ENCODE measurements around the gene C4orf51. TPM values are rescaled to one million over a fixed set of nuclear protein-coding genes. Genes with fewer than 3 reads are reported as not detected.

Gene C4orf51
- polyA plus RNA-seq (2012; rRNA removed): not detected in 2 replicates
- not detected in 2 replicates for polyA plus RNA-seq (2012; cell fraction: cytosol; rRNA removed)
- polyA plus RNA-seq (2012; cell fraction: nucleus; rRNA removed): not detected in 2 replicates

DNA sequence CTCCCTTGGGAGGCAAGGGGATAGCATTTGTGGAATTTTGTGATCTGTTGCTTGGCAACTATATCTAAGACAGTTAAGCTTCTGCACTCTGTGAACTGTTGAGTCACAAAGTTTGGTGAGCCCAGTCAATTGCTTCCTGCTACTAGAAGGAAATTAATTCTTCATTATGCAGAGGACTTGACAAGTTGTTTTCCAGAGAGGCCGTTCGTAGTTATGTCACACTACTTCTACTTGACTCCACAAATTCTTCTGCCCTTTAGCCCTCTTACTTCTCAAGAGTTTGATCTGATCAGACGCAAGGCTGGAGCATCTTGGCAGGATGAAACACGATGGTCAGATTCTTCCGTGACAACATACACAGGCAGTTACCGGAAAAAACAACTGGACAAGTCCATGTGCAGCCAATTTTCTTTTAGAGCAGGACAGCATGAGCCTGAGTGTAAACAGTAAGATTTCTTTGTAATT is at the start of gene C4orf51:
Gene C4orf51 (plus strand): TSS at position 156 of the 465 bp plus-strand sequence. CDS start 58 bp downstream, at position 214.
- Histone ChIP-seq H3F3A (replicated peaks; ENCODE audit: insufficient read depth) (peaks cover 12% of the 10 kb centered on the region), H3K4me1 (ENCODE audit: control insufficient read depth in 1 of 2, insufficient read depth in 2 of 2, low read depth in 1 of 2, low read length in 1 of 2) (peaks cover 0 to 12% of the 10 kb centered on the region in 2 experiments; a peak in 1 of 4 replicates), H3K27me3 (ENCODE audit: insufficient read depth) (no peaks in the 10 kb centered on the region), H3K4me3 (ENCODE audit: low read depth in 2 of 2, low read length in 1 of 2) (no peak within 1 kb of the TSS), H3K9ac (no peak within 1 kb of the TSS), H3K4me2 (peak within 1 kb of the TSS; percentile 13; the same call in 1 of the 2 replicates), H3K27ac (ENCODE audit: low read depth in 2 of 2, low read length in 1 of 2) (peak within 1 kb of the TSS in 1 of 2 experiments; percentile 55; a peak in 2 of 4 replicates), H3K9me3 (no peaks in the 10 kb centered on the region), H4K20me1 (ENCODE audit: insufficient read depth) (no peaks in the 10 kb centered on the region), H3K36me3 (replicated peaks in 1 of 2; ENCODE audit: control insufficient read depth in 1 of 2, insufficient read depth in 2 of 2, low read length in 1 of 2) (no peaks in the 10 kb centered on the region), H3K9me2 (no peaks in the 10 kb centered on the region), H2AFZ (ENCODE audit: low read depth) (no peak within 1 kb of the TSS), H3K79me2 (ENCODE audit: insufficient read depth) (no peaks in the 10 kb centered on the region)
- 63% methylated on average over 6 of the region's 6 CpGs for WGBS (ENCODE audit: low lambda C conversion rate)
- ChIA-PET POLR2A (no interaction called here), CTCF (no interaction called here)
- TF ChIP-seq POLR2AphosphoS5 (IDR thresholded peaks at IDR 0.05; ENCODE audit: low read depth, low read length) (no peak), RAD21 (IDR thresholded peaks at IDR 0.05; ENCODE audit: low read length) (no peak), TEAD4 (IDR thresholded peaks at IDR 0.05; ENCODE audit: borderline replicate concordance, insufficient read depth) (no peak), MXI1 (IDR thresholded peaks at IDR 0.05; ENCODE audit: low read depth, low read length) (no peak), TCF12 (IDR thresholded peaks at IDR 0.05) (no peak), GABPA (IDR thresholded peaks at IDR 0.05; ENCODE audit: low read depth) (no peak), SMC3 (IDR thresholded peaks at IDR 0.05; ENCODE audit: low read depth, low read length) (no peak), GATA2 (CRISPR knock-in tag; IDR thresholded peaks at IDR 0.05) (no peak), RFX5 (IDR thresholded peaks at IDR 0.05; ENCODE audit: low read length) (no peak), IRF3 (IDR thresholded peaks at IDR 0.05; ENCODE audit: low read depth, low read length) (no peak), SIN3A (IDR thresholded peaks at IDR 0.05; ENCODE audit: borderline replicate concordance, low read depth, low read length) (no peak), FOXJ3 (CRISPR knock-in tag; IDR thresholded peaks at IDR 0.05) (no peak), USF2 (IDR thresholded peaks at IDR 0.05; ENCODE audit: borderline replicate concordance, low read depth, low read length) (no peak), FOXM1 (IDR thresholded peaks at IDR 0.05; ENCODE audit: low read depth) (no peak), CHD2 (IDR thresholded peaks at IDR 0.05; ENCODE audit: low read length, partially characterized antibody) (no peak), FOSL2 (IDR thresholded peaks at IDR 0.05; ENCODE audit: borderline replicate concordance, low read depth) (no peak), RCOR1 (IDR thresholded peaks at IDR 0.05; ENCODE audit: low read length) (no peak)
- no peak for DNase-seq

DNA sequence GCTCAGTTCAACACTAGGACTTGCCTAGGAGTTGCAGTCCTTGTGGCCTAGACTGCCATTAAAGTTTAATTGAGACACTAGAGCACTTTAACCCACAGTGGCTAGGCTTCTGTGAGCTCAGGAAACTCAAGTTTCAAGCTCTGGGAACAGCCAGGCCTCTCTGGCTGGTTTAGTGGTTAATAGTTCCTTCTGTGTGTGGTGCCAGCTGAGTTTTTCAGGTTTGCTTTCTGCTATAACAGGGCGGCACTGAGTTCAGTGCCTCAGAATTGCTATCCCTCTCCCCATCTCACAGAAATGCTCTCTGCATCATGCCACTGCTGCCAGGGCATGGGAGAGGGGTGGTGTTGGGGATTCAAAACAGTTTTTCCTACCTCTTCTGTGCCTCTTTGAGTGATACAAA is 44.8 kb upstream of the C4orf51 start:
- DNase-seq: no peak
- Histone ChIP-seq H3K4me3 (ENCODE audit: low read depth in 2 of 2, low read length in 1 of 2) (no peak overlapping the region), H3F3A (replicated peaks; ENCODE audit: insufficient read depth) (no peaks in the 10 kb centered on the region), H3K9me3 (no peaks in the 10 kb centered on the region), H3K36me3 (replicated peaks in 1 of 2; ENCODE audit: control insufficient read depth in 1 of 2, insufficient read depth in 2 of 2, low read length in 1 of 2) (peaks cover 0 to 5% of the 10 kb centered on the region in 2 experiments), H2AFZ (ENCODE audit: low read depth) (no peak overlapping the region), H3K27ac (ENCODE audit: low read depth in 2 of 2, low read length in 1 of 2) (no peak overlapping the region), H3K9me2 (no peaks in the 10 kb centered on the region), H3K27me3 (ENCODE audit: insufficient read depth) (no peaks in the 10 kb centered on the region), H3K79me2 (ENCODE audit: insufficient read depth) (no peaks in the 10 kb centered on the region), H3K4me1 (ENCODE audit: control insufficient read depth in 1 of 2, insufficient read depth in 2 of 2, low read depth in 1 of 2, low read length in 1 of 2) (no peaks in the 10 kb centered on the region), H3K4me2 (no peak overlapping the region), H4K20me1 (ENCODE audit: insufficient read depth) (no peaks in the 10 kb centered on the region), H3K9ac (no peak overlapping the region)
- POLR2A ChIA-PET: no interaction called here
- 60% methylated on average over 1 of the region's 1 CpG for WGBS (ENCODE audit: low lambda C conversion rate)
- TF ChIP-seq MXI1 (IDR thresholded peaks at IDR 0.05; ENCODE audit: low read depth, low read length): no peak
- TF ChIP-seq FOXM1 (IDR thresholded peaks at IDR 0.05; ENCODE audit: low read depth): no peak
- CTCF ChIA-PET: interaction anchor here (0.9 kb wide), 1 partner anchor 15 kb away, joined by 3 read pairs; the partner anchor contains the start of gene MMAA
